GM21360 (cell line): ENCODE data around the gene BCL2L2.
"Not testable (repeated sequence)": the region's sequence is repeated elsewhere in the genome, so short reads cannot be mapped to it uniquely, and the experiment has no call there.

ENCODE experiments used
- ATAC-seq: cut with Tn5 transposase; IDR thresholded peaks from one replicate; pipeline ENCODE4 v1.9.1; 2021; ENCODE audit warnings: mild to moderate bottlenecking, moderate library complexity; ENCODE audit not compliant: unreplicated experiment

BCL2L2 gene, protein sequence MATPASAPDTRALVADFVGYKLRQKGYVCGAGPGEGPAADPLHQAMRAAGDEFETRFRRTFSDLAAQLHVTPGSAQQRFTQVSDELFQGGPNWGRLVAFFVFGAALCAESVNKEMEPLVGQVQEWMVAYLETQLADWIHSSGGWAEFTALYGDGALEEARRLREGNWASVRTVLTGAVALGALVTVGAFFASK

DNA sequence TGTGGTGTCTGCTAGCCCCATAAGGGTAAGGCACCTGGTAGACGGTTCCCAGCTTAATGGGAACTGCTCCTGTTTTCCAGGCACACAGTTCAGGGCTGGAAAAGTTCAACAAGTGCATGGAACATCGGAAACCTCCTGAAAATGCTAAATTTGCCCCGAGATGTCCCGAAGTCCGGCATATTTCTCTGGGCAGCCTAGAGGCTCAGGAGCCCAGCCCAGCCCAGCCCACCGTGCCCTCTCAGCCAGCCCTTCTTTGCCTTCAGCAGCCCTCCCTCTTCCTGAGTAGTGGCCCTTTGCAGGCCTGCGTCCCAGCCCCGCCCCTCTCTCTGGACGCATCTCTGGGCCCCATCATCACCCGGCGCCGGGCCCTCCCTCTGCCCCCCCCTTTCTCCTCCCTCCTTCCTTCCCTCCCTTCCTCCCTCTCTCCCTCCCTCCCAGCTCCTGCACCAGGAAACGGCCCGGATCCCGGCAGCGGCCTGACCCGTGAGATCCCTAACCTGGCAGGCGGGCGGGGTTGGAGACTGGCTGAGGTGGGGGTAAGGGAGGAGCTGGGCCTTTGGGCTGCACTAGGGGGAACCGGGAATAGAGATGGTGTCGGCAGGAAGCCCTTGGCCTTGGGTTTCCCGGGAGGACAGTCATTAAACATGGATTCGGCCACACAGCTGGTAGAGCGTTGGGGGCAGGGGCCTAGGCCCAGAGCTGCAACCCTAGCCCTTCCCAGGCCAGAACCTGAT lies at the start of gene BCL2L2:
Gene BCL2L2 (plus strand): TSS at position 422 of the 734 bp plus-strand sequence. CDS start 935 bp downstream, outside the sequence.
- ATAC-seq: no peak

DNA sequence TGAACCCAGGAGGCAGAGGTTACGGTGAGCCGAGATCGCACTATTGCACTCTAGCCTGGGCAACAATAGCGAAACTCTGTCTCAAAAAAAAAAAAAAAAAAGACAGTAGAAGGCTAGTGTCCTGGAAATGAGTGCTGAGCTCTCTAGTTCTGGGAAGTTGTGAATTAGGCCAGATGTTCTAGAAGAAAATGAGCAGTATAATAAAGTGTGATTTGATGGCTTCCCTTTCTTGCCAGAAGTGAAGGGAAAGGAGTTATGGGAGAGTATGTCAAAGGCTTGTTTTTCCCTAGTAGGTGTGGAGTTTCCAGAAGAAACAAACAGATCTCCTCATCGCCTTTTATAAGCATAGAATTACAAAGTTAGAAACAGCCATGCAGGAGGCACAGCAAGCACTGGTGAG lies 48.4 kb upstream of the BCL2L2 start:
- no peak for ATAC-seq

DNA sequence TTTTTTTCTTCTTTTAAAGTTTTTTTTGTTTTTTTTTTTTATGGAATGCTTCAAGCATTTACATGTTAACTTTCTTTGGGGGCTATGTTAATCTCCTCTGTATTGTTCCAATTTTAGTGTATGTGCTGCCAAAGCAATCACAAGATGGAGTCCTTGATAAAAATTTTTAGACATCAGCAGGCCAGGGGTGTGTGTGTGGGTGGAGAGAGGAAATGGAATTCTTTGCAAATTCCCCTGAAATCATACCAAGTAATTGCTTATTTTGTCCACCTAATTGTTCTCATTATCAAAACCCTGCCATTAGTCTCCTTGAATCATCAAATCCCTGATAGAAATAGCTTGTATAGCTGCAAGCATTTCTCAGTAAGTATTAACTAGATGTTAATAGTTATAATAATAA lies 47.2 kb upstream of the BCL2L2 start:
- no peak for ATAC-seq

DNA sequence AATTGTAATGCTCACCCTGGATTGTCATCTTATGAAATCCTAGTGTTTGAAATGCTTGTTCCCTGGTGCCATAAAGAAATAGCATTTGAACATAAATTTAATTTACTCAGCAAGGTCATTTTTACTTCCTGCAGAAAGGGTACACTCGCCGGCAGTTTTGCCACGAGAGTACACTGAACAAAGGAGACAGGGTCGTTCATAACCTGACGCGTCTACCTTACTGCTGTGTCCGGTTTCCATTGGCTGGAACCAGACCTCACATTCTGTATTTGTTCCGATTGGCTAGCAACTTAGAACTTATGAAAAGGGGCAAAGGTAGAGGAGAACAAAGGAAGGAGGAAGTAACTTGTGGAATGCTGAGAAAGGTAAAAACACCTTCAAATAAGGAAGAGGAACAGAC lies 45.8 kb upstream of the BCL2L2 start:
- ATAC-seq: not testable (repeated sequence)

DNA sequence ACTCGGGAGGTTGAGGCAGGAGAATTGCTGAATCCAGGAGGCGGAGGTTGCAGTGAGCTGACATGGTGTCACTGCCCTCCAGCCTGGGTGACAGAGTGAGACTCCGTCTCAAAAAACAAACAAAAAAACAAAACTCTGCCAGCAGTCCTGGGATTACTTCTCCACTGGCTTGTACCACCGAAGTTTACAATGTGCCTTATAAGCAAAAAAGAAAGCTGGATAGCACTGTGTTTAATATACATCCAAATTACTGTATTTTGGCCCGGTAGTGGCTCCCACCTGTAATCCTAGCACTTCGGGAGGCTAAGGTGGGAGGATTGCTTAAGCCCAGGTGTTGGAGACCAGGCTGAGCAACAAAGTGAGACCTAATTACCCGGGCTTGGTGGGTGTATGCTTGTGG lies 37.4 kb upstream of the BCL2L2 start:
- ATAC-seq: no peak

DNA sequence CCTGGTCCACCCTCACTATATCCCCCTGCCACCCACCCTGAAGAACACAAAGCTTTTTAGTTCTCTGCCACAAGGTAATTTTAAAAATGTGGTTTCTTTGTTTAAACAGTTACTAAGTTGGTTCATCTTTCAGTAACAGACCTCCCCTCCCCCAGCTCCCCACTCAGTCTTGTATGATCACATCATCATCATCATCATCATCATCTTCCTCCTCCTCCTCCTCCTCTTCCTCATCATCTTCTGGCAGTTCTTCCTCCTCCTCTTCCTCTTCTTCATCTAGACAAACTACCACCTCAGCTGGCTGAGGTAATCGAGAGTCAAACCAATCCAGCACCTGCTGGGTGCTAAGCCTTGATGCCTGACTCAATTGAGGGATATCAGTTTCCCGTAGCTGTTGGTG lies 31.2 kb upstream of the BCL2L2 start:
- ATAC-seq: no peak

DNA sequence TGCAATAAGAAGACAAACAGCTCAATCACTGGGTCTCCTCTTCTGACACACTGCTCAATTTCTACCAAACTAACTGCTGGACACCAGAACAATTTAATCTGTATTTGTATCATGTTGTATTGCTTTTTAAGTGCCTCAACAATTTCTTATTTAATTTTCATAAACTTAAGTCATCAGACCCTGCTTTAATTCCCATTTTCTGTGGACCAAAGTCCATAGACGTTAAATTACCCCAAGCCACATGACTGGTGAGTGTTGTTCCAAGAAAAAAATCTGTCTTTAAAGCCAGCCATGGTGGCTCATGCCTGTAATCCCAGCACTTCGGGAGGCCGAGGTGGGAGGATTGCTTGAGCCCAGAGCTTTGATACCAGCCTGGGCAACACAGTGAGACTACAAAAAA lies 29.4 kb upstream of the BCL2L2 start:
- no peak for ATAC-seq

DNA sequence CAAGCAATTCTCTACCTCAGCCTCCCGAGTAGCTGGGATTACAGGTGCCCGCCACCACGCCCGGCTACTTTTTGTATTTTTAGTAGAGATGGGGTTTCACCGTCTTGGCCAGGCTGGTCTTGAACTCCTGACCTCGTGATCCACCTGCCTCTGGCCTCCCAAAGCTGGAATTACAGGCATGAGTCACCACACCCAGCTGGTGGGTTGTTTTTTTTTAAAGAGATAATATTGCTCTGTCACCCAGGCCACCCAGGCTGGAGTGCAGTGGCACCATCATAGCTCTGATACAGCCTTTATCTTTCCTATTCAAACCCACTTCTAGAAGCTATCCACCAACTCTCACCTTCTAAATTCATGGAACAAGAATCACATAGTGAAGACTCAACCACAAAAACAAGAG lies 28.7 kb upstream of the BCL2L2 start:
- not testable (repeated sequence) for ATAC-seq

DNA sequence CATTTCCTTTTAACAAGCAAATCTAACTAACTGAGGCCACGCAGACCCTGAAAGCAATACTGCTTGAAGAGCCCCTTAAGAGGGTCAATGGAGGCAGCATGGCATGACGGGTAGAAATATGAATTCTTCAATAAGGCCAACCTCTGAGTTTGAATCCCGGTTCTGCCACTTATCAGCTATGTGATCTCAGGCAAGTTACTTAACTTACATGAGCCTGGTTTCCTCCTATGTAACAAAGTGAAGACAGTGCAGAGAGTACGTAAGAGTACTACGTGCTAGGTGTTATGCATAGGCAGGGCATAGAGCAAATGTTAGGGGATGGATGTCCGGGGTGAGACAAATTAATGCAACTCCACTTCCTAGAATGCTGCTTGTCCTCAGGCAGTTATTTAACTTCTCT lies 25.4 kb upstream of the BCL2L2 start:
- ATAC-seq: no peak

DNA sequence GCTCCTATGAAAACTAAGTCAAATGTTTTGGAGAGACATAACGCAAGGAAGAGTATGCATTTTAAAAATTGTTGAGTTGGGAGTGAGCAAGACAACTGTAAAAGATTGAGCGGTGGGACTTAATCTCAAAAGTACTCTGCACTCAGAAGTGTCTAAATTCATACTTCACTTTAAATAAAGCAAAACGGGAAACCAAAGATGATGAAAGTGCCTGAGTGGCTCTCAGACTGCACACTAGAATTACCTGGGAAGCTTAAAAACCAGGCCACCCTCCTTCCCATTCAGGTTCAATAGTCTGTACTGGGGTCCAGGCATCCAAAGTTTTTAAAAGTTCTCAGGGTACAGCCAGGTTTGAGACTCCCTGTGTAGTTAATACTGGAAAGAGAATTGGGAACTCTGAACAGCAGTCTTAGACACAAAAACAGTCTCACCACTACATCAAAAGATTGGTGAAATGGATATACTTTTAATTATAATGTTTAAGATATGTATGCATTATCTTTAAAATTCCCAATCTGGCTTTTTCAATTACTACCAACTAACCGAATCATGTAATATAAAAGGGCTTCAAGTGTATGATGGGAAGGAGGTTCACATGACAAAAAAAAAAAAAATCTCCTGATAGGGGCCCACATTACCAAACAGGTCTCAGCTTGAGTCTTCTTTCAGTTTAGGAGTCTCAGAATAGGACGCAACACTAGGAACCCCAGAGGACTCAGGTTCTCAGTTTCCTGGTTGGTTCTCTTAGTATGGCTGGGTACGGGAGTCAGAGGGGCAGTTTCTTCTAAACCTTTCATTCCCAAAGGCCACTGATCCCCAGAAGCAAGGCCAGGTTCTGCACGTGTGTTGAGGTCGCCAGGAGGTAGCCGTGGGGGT lies 21.7 kb upstream of the BCL2L2 start:
- ATAC-seq: no peak

DNA sequence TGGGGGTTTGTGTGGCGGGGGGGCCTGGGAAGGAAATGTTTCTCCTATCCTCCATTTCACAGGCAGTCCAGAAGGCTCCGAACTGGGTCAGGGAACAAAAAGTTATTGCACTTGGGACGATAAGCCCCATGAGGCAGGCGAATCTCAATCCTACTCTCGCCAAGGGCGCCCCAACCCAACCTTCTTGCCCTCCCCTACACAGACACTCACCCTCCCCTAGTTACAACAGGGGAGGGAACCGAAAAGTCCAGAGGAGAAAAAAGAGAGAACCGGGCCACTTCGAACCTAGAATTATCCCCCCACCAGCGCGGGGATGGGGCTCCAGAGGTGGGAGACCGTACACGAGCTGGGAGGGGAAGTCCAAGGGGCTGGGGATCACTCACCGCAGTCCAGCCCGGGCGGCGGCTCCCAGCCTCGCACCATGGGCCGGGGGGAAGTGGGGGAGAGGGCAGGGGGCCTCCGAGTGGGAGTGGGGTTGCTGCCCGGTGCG lies 21.1 kb upstream of the BCL2L2 start:
- no peak for ATAC-seq

DNA sequence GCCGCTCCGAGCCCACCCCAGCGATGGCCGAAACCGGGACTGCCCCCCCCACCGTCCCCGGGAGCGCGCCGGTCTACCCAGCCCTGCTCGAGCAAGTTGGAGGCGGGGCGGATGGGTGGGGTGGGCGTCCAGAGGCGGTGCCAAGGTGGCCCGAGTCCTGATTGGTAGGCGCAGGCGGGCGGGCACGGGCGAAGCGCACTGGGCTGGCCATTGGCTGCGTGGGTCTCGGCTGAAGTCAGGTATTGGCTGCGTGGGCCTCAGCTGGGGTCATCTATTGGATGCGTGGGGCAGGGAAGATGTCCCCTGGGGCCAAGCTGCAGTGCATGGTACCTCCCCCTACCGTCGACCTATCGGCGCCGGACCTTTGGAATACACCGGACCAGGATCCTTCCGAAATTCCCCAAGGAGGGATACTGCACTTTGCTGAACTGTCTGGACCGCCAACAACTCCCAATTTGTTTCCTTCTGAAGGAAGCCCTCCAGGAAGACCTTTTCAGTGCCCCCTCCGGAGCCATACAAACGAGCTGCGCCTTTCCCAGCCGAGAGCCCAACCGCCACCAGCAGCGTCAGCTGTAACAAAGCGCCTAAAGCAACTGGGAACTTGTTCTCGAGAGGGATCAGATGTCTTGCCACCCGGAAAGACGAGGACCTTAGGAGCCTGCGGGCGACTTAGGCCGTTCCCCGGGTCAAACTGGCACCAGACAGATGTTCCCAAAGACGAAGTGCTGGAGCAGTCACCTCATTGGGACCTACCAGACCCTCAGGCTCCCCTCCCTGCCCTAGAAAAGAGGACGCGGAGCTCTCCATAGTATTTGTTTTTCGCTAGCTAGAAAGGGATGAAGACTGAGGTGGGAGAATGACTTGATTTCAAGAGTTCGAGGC lies 20.4 kb upstream of the BCL2L2 start, which contains the start of gene HOMEZ:
Gene HOMEZ (minus strand): TSS at position 113 of the 882 bp plus-strand sequence. CDS start 180 bp downstream, outside the sequence.
- ATAC-seq: peak; percentile 94

DNA sequence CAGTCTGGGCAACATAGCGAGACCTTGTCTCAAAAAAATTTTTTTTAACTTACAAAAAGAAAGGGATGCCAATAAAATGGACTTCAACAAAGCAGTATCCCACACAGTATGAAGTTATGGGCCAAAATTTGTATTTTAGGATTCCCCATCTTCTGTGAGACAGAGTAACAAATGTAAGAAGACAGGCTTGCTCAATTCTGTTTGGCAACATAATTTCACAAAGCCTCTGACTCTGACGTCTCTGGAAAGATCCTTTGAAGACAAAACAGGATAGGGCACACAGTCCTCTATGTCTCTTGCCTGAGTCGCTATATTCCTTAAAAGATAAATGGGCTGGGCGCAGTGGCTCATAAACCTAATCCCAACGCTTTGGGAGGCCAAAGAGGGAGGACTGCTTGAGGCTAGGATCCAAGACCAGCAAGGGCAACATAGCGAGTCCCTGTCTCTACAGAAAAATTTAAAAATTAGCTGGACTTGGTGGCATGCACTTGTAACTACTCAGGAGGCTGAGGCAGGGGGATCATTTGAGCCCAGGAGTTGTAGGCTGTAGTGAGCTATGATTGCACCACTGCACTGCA lies 19.6 kb upstream of the BCL2L2 start:
- no peak for ATAC-seq

DNA sequence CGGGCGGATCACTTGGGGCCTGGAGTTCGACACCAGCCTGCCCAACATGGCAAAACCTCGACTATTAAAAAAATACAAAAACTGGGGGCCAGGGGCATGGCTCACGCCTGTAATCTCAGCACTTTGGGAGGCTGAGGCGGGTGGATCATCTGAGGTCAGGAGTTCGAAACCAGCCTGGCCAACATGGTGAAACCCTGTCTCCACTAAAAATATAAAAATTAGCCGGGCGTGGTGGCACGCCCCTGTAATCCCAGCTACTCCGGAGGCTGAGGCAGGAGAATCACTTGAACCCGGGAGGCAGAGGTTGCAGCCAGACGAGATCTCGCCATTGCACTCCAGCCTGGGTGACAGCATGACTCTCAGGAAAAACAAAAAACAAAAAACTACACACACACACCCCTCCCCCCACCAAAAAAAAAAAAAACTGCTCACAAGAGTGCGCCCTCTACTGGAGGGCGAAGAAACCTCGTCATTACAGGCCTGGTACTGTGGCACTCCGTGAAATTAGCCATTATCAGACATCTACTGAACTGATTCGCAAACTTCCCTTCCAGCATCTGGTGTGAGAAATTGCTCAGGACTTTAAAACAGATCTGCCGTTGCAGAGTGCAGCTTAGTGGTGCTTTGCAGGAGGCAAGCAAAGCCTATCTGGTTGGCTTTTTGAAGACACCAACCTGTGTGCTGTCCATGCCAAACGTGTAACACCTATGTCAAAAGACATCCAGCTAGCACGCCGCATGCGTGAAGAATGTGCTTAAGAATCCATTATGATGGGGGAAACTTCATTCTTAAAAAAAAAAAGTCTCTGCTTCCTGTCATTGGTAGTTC lies 11.7 kb upstream of the BCL2L2 start:
- ATAC-seq: no peak

DNA sequence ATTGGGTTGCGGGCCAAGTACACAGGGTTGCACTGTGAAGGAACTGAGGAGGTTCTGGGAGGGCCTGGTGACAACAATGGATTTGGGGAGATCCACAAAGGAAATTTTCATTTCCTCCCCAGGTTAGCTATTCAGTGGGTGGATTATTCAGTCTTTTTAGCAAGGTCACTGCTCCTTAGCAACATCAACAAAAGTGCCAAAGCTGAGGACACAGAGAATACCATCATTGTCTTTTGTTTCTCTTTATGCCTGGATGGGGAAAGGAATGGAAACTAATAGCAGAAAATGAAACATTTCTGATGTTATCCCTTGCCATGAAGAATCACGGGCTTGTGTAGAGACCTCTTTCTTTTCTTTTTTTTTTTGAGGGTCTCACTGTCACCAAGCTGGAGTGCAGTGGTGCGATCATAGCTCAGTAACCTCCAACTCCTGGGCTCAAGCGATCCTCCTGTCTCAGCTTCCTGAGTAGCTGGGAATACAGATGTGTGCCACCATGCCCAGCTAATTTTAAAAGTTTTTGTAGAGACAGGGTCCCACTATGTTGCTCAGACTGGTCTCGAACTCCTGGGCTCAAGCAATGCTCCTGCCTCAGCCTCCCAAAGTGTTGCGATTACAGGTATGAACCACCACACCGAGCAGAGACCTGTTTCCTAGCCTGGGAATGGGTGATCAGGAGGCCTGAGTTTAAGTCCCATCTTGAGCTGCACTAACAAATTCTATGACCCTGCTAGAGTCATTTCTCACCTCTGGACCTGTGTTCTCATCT lies 10.4 kb upstream of the BCL2L2 start:
- no peak for ATAC-seq

DNA sequence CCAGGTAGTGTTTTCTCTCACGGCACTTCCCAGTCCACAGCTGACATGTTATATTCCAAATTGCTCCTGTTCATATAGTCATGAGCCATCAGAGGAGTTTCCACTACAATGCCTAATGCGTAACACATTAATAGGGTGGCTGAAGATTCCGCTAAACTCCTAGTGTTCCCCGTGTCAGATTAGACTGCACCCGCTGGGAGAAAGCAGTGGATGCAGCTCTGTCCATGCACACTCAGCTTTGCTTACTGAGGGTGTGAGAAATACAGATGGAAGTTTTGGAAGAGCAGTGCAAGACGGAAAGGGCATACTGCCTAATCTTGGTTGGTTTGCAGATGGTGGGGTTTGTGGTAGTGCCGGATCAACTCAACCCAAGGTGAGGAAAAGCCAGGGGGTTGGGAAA lies 9.5 kb upstream of the BCL2L2 start:
- ATAC-seq: no peak

DNA sequence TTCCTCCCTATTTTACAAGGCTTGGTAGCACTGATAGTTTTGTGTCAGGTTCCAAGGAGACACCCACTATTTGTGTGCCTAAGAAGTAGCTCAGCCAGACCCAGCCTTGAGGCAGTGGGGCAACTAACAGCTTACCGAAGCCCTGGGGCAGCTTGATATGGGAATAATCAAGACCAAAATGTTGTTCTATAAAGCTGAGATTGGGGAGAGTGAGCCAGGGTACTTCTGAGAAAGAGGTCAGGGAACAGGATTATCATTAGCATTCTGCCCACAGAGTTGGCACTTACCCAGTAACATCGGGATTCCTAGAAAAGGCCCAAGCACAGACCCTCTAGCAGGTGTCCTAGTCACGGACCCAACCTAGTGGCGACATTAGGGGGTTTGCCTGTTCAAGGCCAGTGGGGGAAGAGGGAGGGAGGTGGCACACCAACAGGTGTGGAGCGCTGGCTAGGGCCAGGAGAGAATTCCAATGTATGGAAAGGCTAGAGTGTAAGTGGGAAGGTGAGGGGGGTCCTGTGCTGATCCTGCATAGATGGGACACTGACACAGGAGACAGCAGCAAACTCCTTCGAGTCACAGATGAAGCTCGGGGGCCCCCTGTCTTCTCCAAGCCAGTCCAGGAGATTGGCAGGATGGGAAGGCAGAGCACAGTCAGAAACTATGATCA lies 8.9 kb upstream of the BCL2L2 start:
- ATAC-seq: no peak
